ENCODE data around the gene ID2. TPM values are rescaled to one million over a fixed set of nuclear protein-coding genes. Genes with fewer than 3 reads are reported as not detected.

ID2 gene, protein sequence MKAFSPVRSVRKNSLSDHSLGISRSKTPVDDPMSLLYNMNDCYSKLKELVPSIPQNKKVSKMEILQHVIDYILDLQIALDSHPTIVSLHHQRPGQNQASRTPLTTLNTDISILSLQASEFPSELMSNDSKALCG
- total RNA-seq (2014; rRNA removed; shearing (Covaris generic)), result 14.3 and 33.0 TPM in 2 replicates

DNA sequence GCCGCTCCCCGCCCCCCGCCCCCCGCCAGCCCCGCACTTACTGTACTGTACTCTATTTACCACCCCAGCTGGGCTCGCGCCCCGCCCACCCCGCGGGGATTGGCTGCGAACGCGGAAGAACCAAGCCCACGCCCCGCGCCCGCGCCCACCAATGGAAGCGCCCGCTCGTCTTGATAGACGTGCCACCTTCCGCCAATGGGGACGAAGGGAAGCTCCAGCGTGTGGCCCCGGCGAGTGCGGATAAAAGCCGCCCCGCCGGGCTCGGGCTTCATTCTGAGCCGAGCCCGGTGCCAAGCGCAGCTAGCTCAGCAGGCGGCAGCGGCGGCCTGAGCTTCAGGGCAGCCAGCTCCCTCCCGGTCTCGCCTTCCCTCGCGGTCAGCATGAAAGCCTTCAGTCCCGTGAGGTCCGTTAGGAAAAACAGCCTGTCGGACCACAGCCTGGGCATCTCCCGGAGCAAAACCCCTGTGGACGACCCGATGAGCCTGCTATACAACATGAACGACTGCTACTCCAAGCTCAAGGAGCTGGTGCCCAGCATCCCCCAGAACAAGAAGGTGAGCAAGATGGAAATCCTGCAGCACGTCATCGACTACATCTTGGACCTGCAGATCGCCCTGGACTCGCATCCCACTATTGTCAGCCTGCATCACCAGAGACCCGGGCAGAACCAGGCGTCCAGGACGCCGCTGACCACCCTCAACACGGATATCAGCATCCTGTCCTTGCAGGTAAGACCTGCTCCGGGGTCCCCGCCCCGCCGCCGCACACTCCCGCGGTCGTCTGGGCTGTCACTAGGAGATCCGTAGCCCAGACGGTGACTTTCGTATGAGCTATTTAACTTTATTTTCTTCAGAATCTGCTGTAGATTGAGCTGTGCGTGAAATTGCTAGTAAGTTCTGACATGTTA lies at the start of gene ID2:
TSS of gene ID2 (plus strand) at position 271 of the 907 bp plus-strand sequence. CDS start at position 381, 110 bp downstream.
- DNase-seq (ENCODE audit: low read depth), result peak; percentile 99

DNA sequence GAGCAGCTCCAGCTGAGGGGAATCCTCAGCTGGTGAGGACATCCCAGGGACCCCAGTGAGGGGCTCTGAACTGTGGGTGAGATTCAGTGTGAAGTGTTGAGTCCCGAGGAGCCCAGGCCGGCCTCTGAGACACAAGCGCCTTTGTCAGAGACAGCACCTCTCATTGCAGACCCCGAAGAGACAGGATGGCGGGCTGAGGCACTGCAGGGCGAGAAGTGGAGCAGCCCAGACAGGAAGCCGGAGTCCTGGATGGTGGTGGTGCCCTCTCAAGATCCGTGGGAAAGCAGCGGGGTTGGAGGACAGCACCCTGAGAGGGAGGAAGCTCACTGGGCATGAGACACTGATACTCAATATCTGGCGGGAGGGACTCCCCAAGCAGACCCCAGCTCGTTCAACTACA lies 49.1 kb upstream of the ID2 start:
- no peak for DNase-seq (ENCODE audit: low read depth)

DNA sequence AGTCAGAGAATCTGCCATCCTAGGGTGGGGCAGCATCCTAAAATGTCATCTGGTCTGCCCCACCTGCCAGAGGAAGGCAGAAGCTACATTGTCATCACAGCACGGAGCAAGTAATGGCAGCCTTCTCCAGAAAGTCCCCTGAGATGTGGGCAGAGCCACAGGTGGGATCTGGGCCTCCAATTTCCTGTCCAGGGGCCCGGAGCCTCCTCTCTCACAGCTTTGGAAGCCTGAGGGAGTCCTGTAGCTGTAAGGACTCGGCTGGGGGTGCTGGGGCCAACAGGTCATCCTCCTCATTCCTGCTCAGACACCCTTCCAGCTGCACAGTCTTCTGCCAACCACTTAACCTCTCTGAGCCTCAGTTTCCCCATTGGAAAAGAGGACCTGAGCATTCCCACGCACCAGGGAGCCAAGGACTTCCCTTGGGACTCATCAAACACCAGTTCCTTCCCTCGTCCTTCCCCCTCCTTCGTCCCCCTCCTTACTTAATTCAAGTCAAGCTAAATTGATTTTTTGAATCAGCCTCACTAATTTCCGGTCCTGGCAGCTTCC lies 48.6 kb upstream of the ID2 start:
- no peak for DNase-seq (ENCODE audit: low read depth)

DNA sequence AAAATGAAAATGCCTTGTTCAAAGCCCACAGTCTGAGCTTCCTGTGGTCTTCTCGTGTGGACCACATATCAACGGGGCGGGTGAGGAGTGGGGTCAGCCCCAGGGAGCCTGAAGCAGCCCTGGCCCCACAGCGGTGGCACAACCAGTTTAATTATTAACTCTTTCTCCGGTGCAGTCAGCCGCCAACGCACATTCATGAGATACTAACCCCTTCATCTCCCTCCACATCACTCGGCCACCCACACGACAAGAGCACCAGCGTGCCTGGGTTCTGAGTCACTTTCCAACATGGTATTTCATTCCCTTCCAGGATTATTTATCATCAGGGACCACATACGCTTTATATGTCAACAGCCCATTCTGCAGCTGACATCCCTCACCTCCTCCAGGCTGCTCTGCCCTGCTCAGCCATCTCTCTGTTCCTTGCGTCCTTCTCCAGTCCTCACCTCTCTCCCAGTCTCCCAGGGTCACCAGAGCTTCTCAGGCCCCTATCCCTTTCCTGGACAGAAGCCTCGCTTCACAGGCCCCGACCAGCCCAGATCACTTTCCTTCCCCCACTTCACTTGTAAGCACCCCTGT lies 48.0 kb upstream of the ID2 start:
- peak; percentile 91 for DNase-seq (ENCODE audit: low read depth)

DNA sequence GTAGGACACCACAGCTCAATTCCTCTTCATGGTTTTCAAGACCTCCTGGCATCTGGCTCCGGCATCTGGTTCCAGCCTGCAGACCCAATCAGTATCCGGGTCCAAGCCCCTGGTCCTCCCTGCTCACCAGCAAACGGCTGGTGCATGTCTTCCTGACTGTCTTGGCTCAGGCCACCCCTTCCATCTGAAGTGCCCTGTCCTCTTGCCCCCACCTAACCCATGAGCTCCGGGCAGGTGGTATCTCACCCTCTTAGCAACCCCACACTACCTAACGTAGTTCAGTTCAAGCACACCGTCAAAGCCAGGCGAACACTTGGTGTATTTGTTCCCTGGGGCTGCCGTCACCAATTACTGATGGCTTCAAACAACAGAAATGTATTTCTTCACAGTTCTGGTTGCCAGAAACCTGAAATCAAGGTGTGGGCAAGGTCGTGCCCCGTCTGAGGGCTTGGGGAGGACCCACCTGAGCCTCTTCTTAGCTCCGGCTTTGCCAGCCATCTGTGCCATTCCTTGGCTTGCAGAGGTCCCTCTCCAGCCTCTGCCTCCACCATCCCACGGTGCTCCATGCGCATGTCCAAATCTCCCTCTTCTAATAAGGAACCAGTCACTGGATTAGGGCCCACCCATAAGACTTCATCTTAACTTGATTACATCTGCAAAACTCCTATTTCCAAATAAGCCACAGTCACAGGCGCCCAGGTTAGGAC lies 47.2 kb upstream of the ID2 start:
- no peak for DNase-seq (ENCODE audit: low read depth)

DNA sequence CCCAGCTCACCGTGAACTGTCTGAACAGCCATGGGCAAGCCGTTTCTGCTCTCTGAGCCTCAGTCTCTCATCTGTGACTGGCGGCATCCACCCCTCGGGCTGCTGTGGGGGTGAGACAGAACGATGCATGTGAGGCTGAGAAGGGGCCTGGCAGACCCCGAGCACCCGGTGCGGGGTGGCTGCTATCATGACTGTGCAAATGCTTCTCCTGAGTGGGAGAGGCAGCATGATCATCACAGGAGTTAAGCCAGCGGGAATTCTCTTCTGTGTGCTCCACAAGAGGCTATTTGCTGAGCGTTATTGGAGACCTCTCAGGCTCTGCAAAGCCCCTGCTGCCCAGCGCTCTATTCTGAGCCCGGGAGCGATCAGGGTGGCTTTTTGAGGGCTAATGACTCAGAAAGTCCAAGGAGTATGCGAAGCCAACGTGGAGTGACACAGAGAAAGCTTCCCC lies 45.8 kb upstream of the ID2 start:
- DNase-seq (ENCODE audit: low read depth), result no peak

DNA sequence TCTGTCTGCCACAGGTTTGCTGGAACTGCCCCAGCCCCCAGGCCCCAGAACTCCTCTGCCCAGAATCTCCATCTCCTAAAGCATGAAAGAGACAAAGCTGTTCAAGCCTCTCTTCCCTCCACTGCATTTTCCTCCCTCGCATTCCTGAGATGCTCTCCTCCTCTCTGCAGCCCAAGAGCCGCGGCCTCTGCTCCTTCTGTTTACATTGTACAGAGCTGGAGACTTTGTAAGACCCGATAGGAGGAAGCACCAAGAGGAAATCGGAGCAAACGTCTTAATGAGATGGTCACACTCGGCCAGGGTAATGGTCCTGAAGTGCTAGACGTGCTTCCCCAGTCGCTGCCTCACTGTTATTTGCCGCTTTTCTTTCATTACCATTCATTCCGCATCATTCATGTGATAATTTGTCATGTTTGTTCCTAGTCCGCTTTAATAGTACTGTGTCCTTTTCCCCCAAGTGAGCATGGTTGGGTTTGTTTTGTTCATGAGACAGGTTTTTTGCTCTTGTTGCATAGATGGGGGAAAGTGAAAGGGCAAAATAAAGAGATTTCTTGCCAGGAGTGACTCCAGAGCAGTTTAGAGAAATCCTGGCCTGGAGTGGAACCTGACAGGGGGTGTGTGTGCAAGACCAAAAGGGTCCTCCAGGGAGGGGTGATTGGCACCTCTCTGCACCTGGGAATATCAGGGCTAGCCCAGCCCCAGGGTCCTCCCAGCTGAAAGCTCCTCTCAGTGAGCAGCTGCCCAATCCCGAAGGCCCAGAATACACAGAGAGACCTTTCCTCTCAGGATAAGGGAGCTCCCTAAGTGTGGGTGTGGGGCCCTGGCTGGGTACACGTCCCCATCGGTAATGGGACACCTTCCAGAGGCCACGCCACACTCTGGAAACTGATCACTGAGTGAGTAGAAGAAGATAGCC lies 44.9 kb upstream of the ID2 start:
- DNase-seq (ENCODE audit: low read depth), result no peak

DNA sequence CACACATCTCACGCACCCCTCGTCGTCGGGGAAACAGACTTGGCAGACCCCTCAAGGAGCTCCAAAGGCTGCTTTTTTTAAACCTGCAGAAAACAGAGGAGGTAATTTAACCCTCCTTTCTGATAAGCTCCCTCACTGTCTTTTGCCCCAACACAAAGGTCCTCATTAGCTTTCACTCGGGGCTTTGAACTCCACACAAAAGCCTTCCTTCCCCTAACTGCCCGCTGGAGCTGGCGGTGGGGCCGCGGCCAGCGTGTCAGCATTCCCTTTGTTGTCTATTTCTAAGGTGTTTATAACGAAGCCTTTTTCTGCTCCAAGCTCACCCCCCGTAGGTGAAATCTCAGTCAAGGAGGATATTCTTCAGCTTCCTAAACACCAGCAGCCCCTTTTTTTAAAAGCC lies 43.5 kb upstream of the ID2 start:
- DNase-seq (ENCODE audit: low read depth), result no peak

DNA sequence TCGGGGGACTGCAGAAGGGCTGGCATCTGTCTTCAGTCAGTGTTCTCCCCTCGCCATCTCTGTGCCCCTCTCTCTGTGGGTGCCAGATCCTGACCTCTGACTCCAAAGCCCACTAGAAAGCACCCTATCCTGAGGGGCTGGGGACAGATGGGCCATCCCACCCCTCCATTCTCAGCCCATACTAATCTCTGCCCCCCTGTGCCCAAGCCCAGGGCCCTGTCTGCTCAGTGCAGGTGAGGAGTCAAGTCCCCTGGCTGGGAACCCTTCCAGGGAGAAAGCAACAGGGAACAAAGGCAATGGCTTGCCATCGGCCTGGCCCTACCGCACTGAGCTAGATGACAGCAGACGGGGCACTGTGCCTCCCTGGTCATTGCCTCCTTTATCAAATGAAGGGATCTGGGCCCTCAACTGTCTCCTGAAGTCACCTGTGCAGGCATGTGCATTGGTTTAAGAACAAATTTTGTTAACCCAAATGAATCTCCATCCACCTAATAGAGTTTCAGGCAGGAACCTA lies 42.7 kb upstream of the ID2 start:
- no peak for DNase-seq (ENCODE audit: low read depth)

DNA sequence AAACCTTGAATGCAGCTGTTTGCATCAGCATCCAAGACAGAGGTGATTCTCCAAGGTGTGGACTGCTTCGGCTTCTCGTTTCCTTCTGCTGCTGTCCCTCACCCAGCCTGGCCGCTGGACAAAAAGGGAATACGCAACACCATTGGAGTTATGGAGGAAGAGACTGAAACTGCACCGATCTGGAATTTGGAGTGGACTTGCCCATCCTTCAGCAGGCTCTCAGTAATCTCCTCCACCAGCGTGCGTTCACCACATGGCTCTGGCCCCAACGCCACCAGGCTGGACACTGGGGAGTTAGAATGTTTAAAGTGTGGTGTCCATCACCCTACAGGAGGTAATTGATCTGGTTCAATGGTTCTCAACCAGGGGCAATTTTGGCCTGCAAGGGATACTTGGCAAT lies 41.4 kb upstream of the ID2 start:
- no peak for DNase-seq (ENCODE audit: low read depth)

DNA sequence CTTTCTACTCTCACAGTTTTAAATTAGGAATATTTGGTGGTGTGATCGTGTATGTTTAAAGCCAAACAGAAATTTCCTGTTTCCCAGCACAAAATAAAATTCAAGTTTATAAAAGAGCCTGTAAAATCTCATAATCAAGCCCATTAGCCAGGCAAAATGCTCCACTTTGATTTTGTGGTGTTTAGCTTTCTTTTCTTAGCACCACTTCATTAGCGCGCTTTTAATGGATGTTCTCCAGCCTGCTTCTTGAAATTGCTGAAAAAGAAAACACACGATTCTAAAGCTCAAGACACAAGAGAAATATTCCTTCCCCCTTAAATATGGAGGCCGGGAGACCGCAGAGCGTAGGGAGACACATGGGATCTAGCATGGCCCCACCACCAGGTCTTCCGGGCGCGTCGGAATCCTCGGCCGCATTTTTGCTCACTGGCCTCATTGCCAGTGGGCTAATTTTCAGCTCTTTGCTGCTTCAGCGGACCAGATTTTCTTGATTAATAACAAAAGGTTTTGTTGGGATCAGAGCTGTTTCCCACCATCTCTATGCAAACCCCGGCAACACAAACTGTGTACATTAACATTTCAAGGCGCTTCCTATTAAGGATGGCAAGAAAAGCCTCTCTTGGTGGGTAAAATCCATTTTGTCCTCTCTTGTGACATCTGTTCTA lies 40.4 kb upstream of the ID2 start:
- DNase-seq (ENCODE audit: low read depth), result no peak

DNA sequence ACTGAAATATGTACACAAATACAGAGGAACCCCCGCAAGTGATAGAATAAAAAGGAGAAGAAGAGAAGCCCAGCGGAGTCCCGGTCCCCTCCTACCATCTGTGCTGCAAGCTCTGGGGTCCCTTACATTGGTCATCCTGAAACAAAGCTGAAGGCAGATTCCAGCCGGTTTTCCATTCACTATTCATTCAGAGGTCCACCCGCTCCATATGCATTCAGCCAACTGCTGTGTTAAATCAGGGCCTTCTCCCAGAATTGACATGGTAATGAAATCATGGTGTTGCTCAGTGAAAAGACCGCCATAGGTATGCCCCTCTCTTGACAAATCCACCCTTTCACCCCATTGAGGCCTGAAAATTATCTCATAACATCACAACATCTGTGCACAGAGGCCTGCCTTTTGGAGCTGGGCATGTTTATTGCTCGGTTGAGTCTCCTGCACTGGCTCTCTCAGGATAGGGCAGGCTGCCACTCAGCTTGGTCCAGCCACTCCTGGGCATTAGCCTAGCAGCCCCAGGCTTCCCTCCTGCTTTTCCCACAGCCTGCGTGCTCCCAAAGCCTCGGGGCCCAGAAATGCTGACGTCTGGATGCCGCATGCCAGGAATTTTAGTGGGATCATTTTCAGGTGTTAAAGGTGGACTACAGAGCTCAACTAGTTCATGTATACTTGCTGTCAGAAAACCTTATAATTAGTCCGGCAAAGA lies 39.3 kb upstream of the ID2 start:
- DNase-seq (ENCODE audit: low read depth), result no peak

DNA sequence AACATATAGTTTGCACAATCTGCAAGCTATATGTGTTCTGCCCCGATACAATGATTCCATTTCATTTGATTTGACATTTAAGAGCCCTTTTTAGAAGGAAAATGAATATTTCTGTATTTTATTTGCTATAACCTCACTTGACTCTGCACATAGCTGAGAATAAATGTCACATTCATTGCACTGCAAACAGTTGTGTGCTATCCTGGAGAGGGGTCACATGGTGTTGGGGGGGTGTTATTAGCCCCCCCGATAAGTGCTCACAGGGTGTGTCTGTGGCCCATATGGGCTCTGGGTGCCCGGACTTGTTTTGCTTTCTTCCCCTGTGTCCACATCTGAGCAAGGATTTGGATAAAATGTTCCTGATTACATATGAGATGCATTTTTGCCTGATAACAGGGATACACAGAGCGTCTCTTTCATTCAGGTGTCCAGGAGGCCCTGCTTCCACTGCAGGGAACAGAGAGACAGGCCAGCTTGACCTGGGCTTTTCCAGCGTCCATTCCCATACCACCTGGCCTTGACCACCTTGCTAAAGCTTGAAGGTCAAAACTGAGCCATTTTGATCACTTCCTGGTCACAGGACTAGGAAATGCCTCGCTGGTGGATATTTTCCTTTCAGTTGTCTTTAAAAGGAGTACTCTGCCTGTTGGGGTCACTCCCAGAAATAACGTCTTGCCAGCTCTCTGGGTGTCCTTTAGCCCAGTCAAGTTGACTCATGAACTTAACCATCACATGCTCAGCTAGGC lies 38.4 kb upstream of the ID2 start:
- DNase-seq (ENCODE audit: low read depth), result no peak

DNA sequence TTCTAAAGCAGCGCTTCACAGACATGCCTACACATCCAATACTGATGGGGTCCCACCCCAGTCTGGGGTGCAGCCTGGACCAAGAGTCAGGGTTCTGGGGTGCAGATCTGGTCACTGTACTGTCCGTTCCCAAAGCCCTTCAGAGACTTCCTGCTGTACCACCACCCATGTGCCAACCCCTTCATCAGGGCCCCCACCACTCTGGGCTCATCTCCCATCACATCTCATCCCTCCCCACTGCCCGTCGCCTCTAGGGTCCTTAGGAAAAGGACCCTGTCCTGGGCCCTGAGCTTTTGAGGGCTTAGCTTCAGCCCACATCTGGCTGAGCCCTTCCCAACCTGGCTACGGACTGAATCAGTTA lies 37.9 kb upstream of the ID2 start:
- no peak for DNase-seq (ENCODE audit: low read depth)

DNA sequence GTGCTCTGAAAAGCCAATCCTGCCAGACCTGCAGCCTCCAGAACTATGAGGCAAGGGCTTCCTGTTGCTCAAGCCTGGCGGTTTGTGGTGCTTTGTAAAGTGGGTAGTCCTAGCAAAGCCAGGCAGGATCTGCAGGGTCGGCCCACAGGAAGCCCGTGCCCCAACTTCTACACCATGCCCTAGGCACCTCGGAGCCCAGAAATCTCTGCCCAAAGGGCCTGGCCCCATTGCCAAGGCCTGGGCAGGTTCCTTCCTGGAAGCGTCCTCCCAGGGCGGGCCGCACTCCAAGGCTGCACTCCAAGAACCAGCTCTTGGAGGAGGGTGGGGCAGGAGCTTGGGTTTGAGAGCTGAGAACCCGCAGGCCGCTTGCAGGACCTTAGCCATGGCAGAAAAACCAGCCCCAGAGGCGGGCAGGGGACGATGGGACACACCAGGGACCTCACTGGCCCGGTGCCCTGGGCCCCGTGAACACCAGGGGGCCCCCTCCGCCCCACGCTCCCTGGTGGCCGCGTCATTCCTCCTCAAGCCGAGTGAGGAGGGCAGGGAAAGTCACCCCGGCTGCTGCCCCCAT lies 37.2 kb upstream of the ID2 start:
- DNase-seq (ENCODE audit: low read depth), result no peak

DNA sequence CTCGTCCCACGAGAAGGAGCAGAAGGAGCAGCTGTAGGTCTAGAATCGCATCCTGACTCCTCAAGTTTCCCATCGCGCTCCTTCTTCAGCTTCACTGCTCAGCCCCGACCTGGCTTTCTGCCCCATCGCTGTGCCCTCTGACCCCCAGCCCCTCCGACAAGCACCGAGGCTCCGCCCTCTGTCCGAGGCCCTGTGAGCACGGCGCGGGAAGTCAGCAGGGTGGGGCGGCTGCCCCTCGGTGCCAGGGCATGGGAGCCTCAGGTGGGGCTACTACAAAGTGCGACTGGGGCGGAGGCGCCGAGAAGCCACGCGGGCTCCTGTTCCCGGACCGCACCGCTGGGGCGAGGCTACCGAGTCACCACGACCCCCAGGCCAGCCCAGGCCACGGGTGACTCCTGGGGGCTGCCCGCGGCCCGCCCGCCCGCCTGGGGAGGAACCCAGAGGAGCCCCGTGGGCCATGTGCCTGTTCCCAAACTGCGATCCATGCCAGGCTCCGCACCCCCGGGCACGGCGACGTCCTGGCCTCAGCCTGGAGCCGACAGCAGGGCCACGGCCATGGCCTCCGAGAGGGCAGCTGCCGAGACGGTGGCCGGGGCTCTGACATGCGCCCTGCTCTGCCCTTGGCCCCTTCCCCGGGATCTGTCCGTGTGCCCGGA lies 36.6 kb upstream of the ID2 start:
- no peak for DNase-seq (ENCODE audit: low read depth)

DNA sequence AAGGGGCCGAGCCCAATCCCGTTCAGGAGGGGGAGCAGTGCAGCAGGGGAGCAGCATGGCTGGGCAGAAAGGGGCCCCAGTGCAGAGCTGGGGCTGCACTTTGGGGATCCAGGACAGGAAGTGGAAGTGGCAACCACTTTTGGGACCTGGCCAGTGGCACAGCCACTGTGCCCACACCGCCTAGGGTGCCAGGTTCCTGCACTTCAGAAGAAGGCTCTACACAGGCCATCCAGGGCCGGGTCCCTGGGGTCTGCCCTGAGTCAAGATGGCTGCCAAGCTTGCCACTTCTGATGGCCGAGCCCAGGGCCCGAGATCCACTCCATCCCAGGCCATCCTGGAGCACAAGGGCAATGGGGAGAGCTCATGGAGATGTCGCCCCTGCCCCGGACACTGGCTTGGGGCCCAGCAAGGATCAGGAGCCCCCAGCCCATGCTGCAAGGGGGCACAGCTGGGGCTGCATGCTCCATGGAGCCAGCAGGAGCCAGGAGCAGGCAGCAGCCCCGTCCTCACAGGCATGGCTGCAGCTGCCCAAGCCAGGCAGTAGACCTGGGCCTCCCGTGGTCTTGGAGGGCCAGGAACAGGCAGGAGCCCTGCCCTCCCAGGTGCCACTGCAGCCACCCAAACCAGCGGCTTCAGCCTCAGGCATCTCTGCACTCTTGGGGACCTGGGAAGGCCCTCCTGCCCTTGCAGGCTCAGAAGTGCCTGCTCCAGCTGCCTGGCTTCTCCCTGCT lies 35.0 kb upstream of the ID2 start:
- no peak for DNase-seq (ENCODE audit: low read depth)
